Transverse colon (tissue), 4 donors: ENCODE measurements around the gene STK17A. TPM values are rescaled to one million over a fixed set of nuclear protein-coding genes. Genes with fewer than 3 reads are reported as not detected.

ENCODE experiments used
- DNase-seq: peaks from one replicate; pipeline ENCODE4 v3.0.0-alpha.2; 2019
- H3K27ac ChIP-seq, 4 donors: fragments of 200-600 bp; sonication (generic); 2 replicates each; pipeline ENCODE4 v1.5.1; 2016 to 2018; ENCODE audit warnings: inconsistent platforms in 4 of 4
- H3K27me3 ChIP-seq: fragments of 200-600 bp; sonication (generic); 2 replicates; pipeline ENCODE4 v1.5.1; 2017; ENCODE audit warnings: inconsistent platforms
- H3K36me3 ChIP-seq, 4 donors: fragments of 200-600 bp; sonication (generic); 2 replicates each; pipeline ENCODE4 v1.5.1; 2017 to 2019; ENCODE audit warnings: inconsistent platforms in 4 of 4
- H3K4me1 ChIP-seq, 4 donors: fragments of 200-600 bp; sonication (generic); 2 replicates each; pipeline ENCODE4 v1.5.1; 2017 to 2020; ENCODE audit warnings: inconsistent platforms in 4 of 4
- H3K4me3 ChIP-seq, 4 donors: fragments of 200-600 bp; sonication (generic); 1 replicate in 1 of 4; 2 replicates in 3 of 4; pipeline versions ENCODE4 v1.5.1 to v1.6.1; 2017 to 2019; ENCODE audit warnings: inconsistent platforms in 4 of 4
- H3K9me3 ChIP-seq, 2 donors: fragments of 200-600 bp; sonication (generic); 2 replicates each; pipeline ENCODE4 v1.5.1; 2017 to 2019; ENCODE audit warnings: inconsistent platforms in 2 of 2
- CTCF ChIP-seq, 5 experiments: fragments of 200-600 bp in 3 of 5; fragments of 450-650 bp in 2 of 5; sonication (generic) in 3 of 5; IDR thresholded peaks; 1 replicate in 2 of 5; 2 replicates in 3 of 5; pipeline ENCODE4 v1.5.1; 2016 to 2017; ENCODE audit warnings: antibody characterized with exemption in 5 of 5, inconsistent platforms in 3 of 5, mild to moderate bottlenecking in 2 of 5, moderate library complexity in 1 of 5
- EP300 ChIP-seq: sonication (generic); formaldehyde crosslinking; IDR thresholded peaks from one replicate; pipeline ENCODE4 v1.6.1; 2017; ENCODE audit warnings: antibody characterized with exemption, low read depth
- POLR2A ChIP-seq: fragments of 450-650 bp; IDR thresholded peaks from one replicate; pipeline ENCODE4 v1.6.1; 2016; ENCODE audit warnings: antibody characterized with exemption, mild to moderate bottlenecking, moderate library complexity
- POLR2AphosphoS5 ChIP-seq, 3 donors: sonication (generic); formaldehyde crosslinking; IDR thresholded peaks; one replicate each; pipeline ENCODE4 v1.6.1; 2016; ENCODE audit warnings: antibody characterized with exemption in 3 of 3
- WGBS, 2 donors: methylation state at CpG; one replicate each; pipeline ENCODE4 v1.1.5; 2018; ENCODE audit warnings: low coverage in 1 of 2; 5-methylcytosine and 5-hydroxymethylcytosine counted together
- in situ Hi-C, 4 donors: fragments of 200-750 bp; cut with MboI; loops; one replicate each; pipeline versions ENCODE4 v1.15.0 to v1.15.1; 2017; ENCODE audit warnings: low sequenced_read_pairs in 3 of 4, low pct_ligation_motif_present in 1 of 4, low pct_unique_long_range_greater_than_20kb in 1 of 4
- intact Hi-C: fragments of 100-400 bp; cut with DNase I; formaldehyde crosslinking; loops from one replicate; pipeline ENCODE4 v1.15.1; 2023; ENCODE audit warnings: low total_unique reads
- total RNA-seq, 4 donors: library from RNA; depleted of rRNA; stranded (reverse); fragments of >200 nt; gene quantifications; one replicate each; pipeline ENCODE4 v1.1.0, GENCODE V29; 2016

Gene STK17A
- total RNA-seq, 4 donors from 2014 or later: 6.0 to 35.7 (median 26.4) TPM

GRCh38 chr7:43600056-43600455 is 17.1 kb downstream of the STK17A start:
- Histone ChIP-seq H3K36me3 (peaks cover 0 to 20% (median 8%) of the 10 kb centered on the region in 4 donors), H3K9me3 (no peaks in the 10 kb centered on the region), H3K27me3 (no peaks in the 10 kb centered on the region), H3K4me3 (no peak overlapping the region), H3K4me1 (no peaks in the 10 kb centered on the region), H3K27ac (no peak overlapping the region)
- in situ Hi-C loops (no loop called here), intact Hi-C loops (no loop called here)
- 88 to 92% methylated on average over 1 to 3 of the region's 3 CpGs for WGBS, 2 donors
- no peak for DNase-seq
- no peak for TF ChIP-seq POLR2AphosphoS5 (IDR thresholded peaks at IDR 0.05)
- no peak for TF ChIP-seq CTCF (IDR thresholded peaks at IDR 0.05)
- no peak for TF ChIP-seq POLR2A

GRCh38 chr7:43602256-43602655 is 19.3 kb downstream of the STK17A start:
- TF ChIP-seq EP300: no peak
- no peak for TF ChIP-seq POLR2A
- no peak for TF ChIP-seq POLR2AphosphoS5 (IDR thresholded peaks at IDR 0.05)
- TF ChIP-seq CTCF (IDR thresholded peaks at IDR 0.05): no peak
- in situ Hi-C loops (no loop called here), intact Hi-C loops (no loop called here)
- 89 to 90% methylated on average over 1 of the region's 1 CpG for WGBS, 2 donors
- Histone ChIP-seq H3K4me1 (no peaks in the 10 kb centered on the region), H3K36me3 (peaks cover 0 to 9% (median 4%) of the 10 kb centered on the region in 4 donors), H3K27ac (no peak overlapping the region), H3K27me3 (no peaks in the 10 kb centered on the region), H3K4me3 (no peak overlapping the region), H3K9me3 (no peaks in the 10 kb centered on the region)
- DNase-seq: no peak

GRCh38 chr7:43604251-43604650 is 21.3 kb downstream of the STK17A start:
- 95 to 100% methylated on average over 1 of the region's 1 CpG for WGBS, 2 donors
- no peak for DNase-seq
- no peak overlapping the region for H3K27ac ChIP-seq
- no peaks in the 10 kb centered on the region for H3K4me1 ChIP-seq
- no peak for TF ChIP-seq POLR2A
- TF ChIP-seq CTCF (IDR thresholded peaks at IDR 0.05): no peak
- no peak for TF ChIP-seq POLR2AphosphoS5 (IDR thresholded peaks at IDR 0.05)
- TF ChIP-seq EP300: no peak
- no peaks in the 10 kb centered on the region for H3K27me3 ChIP-seq
- H3K9me3 ChIP-seq: no peaks in the 10 kb centered on the region
- H3K36me3 ChIP-seq: peaks cover 0 to 12% (median 0%) of the 10 kb centered on the region in 4 donors
- in situ Hi-C loops (no loop called here), intact Hi-C loops (no loop called here)
- no peak overlapping the region for H3K4me3 ChIP-seq

- Histone ChIP-seq H3K27ac (no peak overlapping the region), H3K4me3 (no peak overlapping the region), H3K9me3 (no peaks in the 10 kb centered on the region), H3K27me3 (no peaks in the 10 kb centered on the region), H3K36me3 (peaks cover 0 to 23% (median 0%) of the 10 kb centered on the region in 4 donors), H3K4me1 (peaks cover 5 to 24% (median 15%) of the 10 kb centered on the region in 4 donors)
- intact Hi-C loops (no loop called here), in situ Hi-C loops (no loop called here)
- 96 to 100% methylated on average over 1 to 2 of the region's 2 CpGs for WGBS, 2 donors
- no peak for TF ChIP-seq CTCF (IDR thresholded peaks at IDR 0.05)
- DNase-seq: no peak
These were observed 26.2 kb downstream of the STK17A start for GRCh38 chr7:43609097-43609496.
